ENCODE results near the gene CLN6.
"Not testable (repeated sequence)": the region's sequence is repeated elsewhere in the genome, so short reads cannot be mapped to it uniquely, and the experiment has no call there.

The CLN6 gene

DNA sequence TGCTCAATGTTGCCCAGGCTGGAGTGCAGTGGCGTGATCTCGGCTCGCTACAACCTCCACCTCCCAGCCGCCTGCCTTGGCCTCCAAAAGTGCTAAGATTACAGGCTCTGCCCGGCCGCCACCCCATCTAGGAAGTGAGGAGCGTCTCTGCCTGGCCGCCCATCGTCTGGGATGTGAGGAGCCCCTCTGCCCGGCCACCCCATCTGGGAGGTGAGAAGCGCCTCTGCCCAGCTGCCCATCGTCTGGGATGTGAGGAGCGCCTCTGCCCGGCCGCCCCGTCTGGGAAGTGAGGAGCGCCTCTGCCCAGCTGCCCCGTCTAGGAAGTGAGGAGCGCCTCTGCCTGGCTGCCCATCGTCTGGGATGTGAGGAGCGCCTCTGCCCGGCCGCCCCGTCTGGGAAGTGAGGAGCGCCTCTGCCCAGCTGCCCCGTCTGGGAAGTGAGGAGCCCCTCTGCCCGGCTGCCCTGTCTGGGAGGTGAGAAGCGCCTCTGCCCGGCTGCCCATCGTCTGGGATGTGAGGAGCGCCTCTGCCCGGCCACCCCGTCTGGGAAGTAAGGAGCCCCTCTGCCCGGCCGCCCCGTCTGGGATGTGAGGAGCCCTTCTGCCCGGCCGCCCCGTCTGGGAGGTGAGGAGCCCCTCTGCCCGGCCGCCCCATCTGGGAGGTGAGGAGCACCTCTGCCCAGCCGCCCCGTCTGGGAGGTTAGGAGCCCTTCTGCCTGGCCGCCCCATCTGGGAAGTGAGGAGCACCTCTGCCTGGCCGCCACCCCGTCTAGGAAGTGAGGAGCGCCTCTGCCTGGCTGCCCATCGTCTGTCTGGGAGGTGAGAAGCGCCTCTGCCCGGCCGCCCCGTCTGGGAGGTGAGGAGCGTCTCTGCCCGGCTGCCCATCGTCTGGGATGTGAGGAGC is 7.7 kb downstream of the CLN6 start:
- not testable (repeated sequence) for DNase-seq

DNA sequence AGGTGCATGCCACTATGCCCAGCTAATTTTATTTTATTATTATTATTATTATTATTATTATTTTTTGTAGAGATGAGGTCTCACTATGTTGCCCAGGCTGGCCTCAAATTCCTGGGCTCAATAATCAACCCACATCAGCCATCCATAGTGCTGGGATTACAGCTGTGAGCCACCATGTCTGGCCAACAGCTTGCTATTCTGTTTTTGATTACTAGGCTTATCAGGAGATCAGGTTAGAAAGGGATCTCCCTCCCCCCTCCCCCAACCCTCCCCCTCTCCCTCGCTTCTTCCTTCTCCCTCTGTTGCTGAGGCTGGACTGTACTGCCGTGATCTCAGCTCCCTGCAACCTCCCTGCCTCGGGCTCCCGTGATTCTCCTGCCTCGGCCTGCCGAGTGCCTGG is 8.6 kb downstream of the CLN6 start:
- no peak for DNase-seq

DNA sequence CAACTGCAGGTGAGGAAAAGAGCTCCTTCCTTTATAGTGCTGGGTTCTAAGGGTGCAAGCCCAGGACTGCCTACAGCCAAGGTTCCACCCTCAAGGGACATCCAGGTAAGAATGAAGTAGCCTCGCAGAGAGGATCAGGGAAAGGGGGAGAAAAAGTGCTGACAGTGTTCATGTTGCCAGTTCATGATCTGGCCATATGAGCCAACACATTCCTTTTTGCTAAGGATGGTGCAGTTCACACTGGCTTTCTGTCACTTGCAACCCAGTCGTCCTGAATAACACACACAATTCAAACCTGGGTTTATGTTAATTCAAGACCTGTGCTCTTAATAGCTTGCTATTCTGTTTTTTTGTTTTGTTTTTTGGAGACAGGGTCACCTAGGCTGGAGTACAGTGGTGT is 9.0 kb downstream of the CLN6 start:
- DNase-seq, result no peak

DNA sequence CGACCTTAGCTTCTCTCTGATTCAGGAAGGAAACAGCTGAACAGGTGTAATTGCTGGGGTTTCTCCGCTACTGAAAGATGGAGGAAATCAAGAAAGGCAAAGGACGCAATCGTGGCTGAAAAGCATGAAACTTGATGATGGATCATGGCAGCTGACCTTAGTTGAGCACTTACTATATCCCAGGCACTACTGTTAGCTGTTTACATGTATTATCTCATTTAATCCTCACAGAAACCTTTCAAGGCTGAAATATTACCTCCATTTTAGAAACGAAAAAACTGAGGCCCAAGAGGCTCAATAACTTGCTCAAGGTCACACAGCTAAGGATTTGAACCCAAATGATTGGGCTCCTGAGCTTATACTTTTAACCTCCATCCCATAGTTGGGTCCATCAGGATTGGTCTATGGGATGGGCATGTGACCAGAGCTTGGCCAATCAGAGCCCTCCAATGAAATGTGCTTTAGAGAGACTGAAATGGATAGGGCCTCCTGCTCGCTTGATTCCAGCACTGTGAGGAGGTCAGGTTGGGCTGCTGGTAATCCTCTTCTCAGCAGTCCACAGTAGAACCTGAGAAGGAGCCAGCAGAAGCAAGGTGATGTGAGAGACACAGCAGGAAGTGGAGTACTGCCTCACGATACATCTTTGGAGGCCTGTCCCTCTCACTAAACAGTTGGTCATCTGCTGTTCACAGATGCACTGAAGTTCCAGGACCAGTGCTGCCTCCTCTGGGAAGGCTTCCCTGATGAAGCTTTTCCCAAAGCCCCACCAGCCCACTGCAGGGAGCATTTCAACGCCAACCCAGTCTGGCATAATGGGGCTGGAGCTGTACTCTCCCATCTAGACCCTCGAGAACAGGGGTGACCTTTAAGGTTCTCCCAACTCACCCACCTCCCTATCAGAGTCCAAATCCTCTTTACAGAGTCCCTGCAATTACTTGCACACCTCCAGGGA is 10.4 kb downstream of the CLN6 start:
- DNase-seq, result no peak

DNA sequence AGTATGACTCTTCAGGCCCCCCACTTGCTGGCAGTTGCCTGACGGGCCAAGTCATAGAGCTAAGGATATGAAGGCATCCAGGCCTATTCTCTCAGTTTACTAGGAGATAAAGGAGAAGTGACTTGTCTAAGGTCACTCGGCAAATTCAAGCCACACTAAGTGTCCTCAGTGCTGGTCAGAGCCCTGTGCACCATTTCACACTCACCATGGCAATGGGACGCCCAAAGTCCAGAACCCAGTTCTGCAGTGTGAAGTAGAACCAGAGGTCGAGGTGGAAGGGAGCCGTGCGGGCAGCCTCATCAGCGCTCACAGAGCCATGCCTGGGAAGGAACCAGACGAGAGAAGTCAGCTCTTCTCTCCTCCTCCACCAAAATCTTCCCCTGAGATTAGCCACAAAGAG is 11.2 kb downstream of the CLN6 start:
- DNase-seq, result no peak

DNA sequence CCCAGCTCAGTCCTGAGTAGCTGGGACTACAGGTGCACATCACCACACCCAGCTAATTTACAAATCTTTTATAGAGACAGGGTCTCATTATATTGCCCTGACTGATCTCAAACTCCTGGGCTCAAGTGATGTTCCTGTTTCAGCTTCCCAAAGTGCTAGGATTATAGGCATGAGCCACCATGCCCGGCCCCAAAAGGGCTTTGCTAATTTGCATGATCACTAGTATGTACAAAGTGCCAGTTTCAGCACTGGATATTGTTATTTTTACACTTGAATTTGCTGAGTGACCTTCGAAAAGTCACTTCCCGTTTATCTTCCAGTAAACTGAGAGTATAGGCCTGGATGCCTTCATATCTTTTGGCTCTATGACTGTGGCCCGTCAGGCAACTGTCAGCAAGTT is 12.2 kb downstream of the CLN6 start:
- DNase-seq, result no peak

DNA sequence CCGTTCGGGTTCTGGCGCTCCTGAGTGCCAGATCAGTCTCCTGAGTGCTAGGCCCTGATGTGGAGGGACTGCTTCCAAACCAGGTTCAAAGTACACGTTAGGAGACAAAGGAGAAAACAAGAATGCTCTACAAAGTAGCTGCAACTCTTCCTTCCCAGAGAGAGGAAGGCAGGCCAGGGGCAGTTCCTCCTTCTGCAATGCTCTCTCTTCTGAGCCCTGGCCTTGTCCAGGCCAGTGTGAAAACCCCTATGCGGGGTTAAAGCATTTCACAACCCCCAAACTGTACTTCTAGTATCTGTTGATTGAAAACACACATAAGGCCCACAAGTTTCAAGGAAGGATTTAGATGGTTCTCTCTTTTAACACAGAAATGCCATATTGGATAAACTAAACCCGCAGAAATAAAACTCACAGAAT is 14.7 kb downstream of the CLN6 start:
- no peak for DNase-seq

DNA sequence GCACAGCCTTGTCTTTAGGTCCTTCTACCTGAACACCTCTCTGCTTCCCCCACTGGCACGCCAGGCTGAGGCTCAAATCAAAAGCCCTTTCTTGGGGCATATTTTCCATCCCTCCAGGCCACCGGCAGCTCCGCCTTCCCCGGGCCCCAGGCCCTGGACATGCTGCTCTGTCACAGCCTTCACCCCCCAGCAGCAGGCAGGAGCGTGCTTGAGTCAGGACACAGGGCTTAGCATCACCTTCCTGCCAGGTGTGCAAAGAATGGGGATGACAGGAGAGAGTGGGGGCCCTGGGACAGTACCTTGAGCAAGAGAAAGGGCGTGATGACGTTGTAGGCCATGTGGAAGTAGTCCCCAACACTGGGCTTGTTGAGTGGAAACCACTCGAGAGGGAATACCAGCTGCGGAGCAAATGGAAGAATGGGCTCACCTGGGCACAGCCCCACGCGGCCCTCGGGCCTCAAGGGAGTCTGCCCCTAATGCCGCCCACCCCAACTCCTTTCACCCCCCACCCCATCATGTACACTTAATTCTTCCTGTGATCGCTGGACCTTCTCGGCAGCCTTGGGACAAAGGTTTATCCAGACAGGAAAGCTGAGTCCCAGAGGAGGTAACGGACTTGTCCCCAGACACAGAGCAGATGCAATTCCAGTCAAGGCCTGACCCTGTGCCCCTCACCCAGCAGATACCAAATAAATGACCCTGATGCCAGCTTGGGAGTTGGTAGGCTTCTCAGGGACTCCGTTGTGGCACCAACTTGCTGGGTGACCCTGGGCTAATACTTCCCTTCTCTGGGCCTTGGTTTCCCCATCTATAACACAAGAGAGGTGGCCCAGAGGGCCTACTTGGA is 15.3 kb downstream of the CLN6 start:
- no peak for DNase-seq

DNA sequence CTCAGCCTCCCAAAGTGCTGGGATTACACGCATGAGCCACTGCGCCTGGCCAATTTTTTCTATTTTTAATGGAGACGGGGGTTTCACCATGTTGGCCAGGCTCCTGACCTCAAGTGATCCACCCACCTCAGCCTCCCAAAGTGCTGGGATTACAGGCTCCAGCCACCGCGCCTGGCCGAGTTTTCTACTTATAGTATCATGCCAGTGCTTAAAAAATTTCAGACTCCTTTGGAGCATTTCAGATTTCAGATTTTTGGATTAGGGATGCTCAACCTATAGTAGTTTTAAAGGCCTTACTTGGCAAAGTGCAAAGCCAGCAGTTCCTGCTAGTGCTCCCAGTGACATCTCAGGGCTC is 16.1 kb downstream of the CLN6 start:
- not testable (repeated sequence) for DNase-seq

DNA sequence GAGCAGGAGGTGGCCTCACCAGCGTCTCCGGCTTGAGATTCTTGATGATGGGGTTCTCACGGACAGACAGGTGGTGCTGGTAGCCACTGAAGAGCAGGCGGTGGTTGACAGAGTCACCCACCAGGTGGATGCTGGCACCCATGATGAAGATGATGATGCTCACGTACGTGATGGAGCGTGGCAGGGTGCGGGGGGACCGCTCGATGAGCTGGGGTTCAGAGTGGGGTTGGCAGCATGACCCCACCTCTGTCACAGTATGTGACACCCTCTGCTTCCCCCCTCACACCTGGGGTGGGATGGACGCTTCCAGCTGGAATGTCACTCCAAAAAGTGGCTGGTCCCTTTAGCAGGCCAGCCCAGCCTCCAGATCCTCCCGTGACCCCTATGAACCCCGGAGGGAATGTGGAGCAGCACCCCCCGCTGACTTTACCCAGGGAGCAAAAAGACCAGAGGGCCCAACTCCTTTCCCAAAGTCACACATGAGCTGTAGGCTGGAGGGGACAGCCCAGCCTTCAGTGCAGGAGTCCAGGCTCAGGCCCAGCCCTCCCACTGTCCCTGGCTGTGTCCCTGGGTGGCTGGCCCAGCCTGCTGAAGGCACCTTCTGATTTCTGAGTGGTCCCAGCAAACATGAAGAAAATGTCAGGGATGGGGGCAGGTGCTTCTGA is 17.7 kb downstream of the CLN6 start:
- no peak for DNase-seq

DNA sequence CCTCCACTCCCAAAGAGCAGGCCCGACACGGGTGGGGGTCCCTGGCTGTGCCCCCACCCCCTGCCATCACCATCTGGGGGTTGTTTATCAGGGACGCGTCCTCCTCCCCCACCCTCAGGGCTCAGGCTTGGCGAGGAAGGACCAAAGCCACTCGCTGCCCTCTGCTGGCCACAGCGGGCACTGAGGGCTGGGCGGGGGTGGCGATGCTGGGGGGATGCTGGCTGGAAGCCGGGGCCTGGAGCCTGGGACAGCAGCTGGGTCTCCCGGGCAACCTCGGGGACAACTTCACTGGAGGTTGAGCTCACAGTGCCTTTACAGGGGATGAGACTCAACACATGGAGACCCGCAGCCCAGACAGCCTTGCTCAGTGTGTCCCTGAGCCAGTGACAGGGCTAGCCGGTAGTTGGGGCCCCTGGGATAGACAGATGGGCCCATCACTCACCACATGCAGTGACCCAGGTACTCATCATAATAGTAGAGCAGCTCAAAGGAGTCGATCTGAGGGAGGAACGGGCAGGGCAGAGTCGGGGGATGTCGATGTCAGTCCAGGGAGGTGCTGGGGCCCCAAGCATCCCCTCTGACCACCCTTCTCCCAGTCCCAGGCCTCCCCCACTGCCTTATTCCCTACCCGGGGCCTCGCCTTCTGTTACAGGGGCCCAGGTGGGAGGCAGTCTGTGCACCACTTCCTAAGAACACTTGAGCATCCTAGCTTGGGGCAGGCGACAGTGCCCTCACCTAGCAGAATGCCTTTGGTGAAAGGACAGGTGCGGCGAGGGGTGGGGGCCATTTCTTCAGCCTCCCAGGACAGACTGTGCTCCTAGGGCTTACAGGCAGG is 18.5 kb downstream of the CLN6 start:
- no peak for DNase-seq

DNA sequence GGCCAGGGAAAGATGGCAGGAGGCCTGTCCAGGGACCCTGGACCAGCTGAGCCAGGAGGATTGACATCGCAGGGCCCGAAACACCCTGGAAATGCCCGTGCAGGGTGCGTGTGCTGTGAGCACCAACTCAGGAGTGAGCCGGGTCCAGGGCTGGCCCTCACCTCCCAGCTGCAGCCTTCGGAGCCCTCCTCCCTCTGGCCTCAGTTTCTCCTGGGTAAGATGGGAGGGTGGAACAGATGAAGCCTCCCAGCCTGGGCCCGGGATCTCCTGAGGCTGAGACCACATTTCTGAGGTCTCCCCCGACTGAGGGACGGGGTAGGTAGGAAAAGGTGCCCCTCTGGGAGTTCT is 19.1 kb downstream of the CLN6 start:
- no peak for DNase-seq

DNA sequence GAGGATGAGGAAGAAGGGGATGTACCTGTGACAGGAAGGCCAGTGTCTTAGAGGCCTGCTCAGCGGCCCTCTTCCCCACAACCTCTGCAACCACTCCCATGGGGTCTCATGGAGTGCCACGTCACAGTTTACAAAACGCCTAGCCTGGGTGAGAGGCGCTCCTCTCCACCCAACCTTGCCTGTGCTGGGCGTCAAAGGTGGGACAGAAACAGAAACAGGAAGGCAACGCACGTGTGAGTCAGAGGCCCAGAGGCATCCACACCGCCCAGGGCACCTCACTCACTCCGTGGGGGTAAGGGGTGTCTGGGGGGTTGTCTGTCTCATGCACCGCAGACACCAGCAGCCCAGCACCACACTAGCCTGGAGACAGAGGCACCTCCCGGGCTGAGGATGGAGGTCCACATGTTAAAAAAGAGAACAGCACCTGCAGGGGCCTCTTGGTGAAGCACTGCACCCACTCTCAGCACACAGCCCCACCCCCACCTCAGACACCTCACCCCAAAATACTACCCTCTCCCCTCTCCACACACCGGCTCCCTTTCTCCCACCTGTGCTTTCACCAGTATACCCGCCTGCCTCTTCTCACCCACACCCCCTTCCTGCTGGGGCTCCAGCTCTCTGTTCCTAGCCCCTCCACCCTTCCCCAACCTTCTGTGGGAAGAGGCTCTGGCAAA is 19.7 kb downstream of the CLN6 start:
- DNase-seq, result no peak

DNA sequence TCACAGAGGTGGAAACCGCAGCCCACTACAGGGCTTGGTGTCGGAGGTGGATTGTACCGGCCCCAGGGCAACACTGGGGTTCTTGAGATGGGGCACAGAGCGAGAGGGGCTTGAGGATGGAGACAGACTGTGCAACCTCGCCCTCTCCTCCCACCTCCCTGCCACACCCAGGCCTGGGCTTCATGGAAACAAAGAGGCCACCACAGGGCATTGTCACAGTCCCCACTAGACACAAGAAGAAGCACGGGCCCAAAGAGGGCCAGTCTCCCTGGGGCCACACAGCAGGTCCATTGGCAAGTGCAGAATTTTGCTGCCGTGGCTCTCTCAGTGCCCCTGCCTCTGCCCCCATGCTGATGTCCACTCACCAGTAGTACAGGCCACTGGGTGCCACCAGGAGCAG is 20.3 kb downstream of the CLN6 start:
- DNase-seq, result no peak

DNA sequence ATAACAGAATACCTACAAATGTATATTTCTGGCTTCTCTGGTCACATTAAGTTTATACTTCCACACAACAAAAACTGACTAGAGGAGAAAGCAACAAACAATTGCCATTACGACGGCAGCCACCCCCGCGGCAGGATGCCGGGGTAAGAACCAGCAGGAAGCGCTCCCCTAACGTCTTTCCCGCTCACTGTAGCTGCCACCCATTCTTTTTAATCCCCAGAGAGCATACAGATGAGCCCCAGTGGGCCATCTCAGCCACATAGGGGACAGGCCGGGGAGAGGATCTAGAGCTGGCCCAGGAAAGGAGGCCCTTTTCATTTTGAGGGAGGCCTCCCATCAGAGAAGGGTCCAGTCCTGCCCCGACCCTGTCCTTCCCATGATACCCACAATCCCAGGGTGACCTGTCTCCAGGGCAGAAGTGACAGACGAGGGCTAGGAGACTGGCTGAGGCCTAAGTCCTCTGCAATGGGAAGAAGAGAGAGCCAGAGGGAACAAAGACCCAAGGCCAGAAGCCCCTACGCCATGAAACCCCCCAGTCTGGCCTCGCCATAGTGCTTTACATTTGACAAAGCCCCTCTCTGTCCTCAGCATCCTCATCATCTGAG is 20.8 kb downstream of the CLN6 start:
- DNase-seq, result no peak

DNA sequence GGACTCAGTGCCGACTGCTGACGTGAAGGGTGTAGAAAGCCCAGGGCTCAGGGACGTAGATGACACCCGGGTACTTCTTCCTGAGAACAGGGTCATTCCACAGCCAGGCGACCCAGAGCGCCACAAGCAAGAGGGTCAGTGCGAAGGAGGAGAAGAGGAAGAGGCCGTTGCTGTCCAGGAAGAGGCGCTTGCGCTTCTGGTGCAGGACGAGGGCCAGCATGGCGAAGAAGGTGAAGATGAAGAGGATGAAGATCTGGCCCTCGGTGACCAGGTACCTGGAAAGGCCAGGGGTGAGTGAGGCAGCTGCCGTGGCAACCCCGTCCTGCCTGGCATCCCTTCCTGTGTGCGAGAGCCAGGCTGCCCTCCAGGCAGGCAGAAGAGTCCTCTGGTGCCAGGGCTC is 21.4 kb downstream of the CLN6 start:
- no peak for DNase-seq

DNA sequence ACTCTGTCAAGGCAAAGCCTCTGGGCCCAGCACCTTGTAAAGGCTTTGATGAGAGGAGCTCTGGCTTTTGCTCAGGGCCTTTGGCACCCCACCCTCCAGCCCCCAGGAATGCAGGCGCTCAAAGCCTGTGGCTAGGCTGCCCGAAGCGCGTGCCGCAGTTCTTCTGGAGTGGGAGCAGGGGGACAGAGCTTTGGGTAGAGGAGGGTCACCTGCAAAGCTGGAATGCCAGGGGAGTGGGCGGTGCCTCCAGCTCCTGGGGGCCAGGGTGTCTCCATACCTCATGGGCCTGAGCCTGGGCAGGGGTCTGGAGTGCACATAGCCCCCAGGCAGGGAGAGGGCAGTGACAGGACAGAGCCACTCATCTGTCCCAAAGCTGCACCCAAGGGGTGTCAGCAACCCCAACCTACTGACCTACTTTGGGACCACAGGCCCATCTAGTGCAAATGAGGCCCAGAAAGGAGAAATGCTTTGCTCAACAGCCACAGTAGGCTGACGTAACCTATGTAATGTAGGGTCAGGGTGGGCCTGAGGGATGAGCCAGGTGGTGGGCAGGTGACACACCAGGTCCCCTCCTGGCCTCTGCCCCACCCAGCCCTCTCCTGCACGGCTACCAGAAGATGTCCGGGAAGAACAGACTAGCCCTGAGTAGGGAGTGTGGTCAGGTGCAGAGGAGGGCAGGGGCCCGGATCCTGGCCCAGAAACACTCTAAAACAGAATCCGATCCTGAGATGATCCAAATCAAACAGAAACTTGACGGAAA is 22.2 kb downstream of the CLN6 start:
- DNase-seq, result no peak

DNA sequence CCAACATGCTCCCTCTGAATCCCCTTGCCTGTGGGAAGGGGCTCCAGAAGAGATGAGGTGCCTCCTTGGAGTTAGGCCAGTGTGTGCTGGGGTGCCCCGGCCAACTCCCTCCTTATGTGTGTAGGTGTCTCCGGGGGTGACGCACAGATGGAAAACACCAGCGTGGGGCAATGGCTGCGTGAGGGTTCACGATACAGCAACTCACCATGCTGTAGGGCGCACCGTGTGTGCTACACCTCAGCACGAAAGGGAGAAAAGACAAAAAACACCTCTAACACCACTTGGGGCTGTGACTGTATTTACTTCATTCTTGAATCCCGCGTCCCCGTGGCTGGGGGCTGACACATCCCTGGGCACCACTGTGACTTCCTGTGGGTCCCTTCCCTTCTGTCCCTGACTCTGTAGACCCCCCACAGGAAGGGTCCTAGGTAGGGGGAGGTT is 22.8 kb downstream of the CLN6 start:
- no peak for DNase-seq

DNA sequence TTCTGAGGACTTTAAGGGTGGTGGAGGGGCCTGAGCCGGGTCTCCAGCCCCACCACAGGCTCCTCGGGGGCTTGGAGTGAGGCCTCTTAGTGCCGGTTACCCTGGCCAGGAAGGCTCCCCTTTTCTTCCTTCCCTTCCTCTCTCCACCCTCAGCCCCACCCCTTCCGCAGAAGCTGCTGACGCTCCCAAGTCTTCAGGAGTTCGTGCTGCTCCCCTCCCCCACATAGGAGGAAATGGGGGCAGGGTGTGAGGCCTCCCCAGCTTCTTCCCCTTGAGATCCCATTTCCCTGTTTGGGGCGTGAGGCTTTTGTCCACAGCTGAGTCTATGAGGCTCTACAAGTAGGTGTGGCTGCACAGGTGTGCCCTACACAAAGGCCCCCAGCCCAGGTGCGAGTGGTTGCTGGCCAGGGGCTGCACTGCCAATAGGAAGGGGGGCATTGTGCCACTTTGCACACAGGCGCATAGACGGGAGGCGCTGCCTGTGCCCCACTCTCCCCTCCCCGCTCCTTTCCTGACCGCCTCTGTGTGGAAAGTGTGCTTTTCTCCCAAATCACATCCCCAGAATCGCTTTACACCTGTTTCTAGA is 23.5 kb downstream of the CLN6 start:
- DNase-seq, result no peak

Measured in NCI-H2227 treated with DMSO at 0.1 percent for 48 hours (cell line).